SK-N-SH treated with all-trans-retinoic acid at 6 μM for 48 hours (cell line): ENCODE results near the gene BPI.

Source experiments
- ATAC-seq: fragments of 200-7000 bp; cut with Tn5 transposase; 3 replicates; pipeline ENCODE4 v1.9.1; 2020; ENCODE audit warnings: mild to moderate bottlenecking, moderate library complexity
- ARNTL ChIP-seq: fragments of 450-650 bp; formaldehyde crosslinking; IDR thresholded peaks from 2 replicates; pipeline ENCODE4 v1.5.0; 2020; ENCODE audit warnings: low read depth, mild to moderate bottlenecking, moderate library complexity, borderline replicate concordance
- BACH2 ChIP-seq: fragments of 250-450 bp; sonication (Bioruptor Pico); IDR thresholded peaks from 2 replicates; pipeline ENCODE4 v1.9.0; 2021; ENCODE audit warnings: mild to moderate bottlenecking, borderline replicate concordance
- CREB5 ChIP-seq: fragments of 250-450 bp; sonication (Bioruptor Pico); IDR thresholded peaks from 2 replicates; pipeline ENCODE4 v1.5.1; 2020; ENCODE audit warnings: low read depth, mild to moderate bottlenecking, moderate library complexity
- CSDC2 ChIP-seq: fragments of 250-450 bp; sonication (Bioruptor Pico); IDR thresholded peaks from 2 replicates; pipeline ENCODE4 v1.5.0; 2020; ENCODE audit warnings: mild to moderate bottlenecking, moderate library complexity
- CSRNP3 ChIP-seq: fragments of 250-450 bp; sonication (Bioruptor Pico); IDR thresholded peaks from 2 replicates; pipeline ENCODE4 v1.5.1; 2021; ENCODE audit warnings: mild to moderate bottlenecking, moderate library complexity
- ESRRG ChIP-seq: fragments of 250-450 bp; sonication (Bioruptor Pico); IDR thresholded peaks from 2 replicates; pipeline ENCODE4 v1.6.1; 2021; ENCODE audit warnings: mild to moderate bottlenecking
- GLIS3 ChIP-seq: fragments of 250-450 bp; sonication (Bioruptor Pico); IDR thresholded peaks from 2 replicates; pipeline ENCODE4 v1.5.0; 2020; ENCODE audit warnings: mild to moderate bottlenecking, moderate library complexity
- ISL1 ChIP-seq: fragments of 250-450 bp; sonication (Bioruptor Pico); IDR thresholded peaks from 2 replicates; pipeline ENCODE4 v2.1.2; 2022; ENCODE audit warnings: mild to moderate bottlenecking, moderate library complexity
- POU6F1 ChIP-seq: fragments of 250-450 bp; sonication (Bioruptor Pico); IDR thresholded peaks from 2 replicates; pipeline ENCODE4 v1.8.0; 2021; ENCODE audit warnings: low read depth, mild to moderate bottlenecking, moderate library complexity, borderline replicate concordance
- PPARA ChIP-seq: fragments of 250-450 bp; sonication (Bioruptor Pico); IDR thresholded peaks from 2 replicates; pipeline ENCODE4 v1.5.0; 2020; ENCODE audit warnings: mild to moderate bottlenecking, borderline replicate concordance
- SNAI2 ChIP-seq: fragments of 250-450 bp; sonication (Bioruptor Pico); IDR thresholded peaks from 2 replicates; pipeline ENCODE4 v1.5.0; 2020; ENCODE audit warnings: mild to moderate bottlenecking, moderate library complexity
- TCF4 ChIP-seq: fragments of 250-450 bp; sonication (Bioruptor Pico); IDR thresholded peaks from 2 replicates; pipeline ENCODE4 v1.8.0; 2021; ENCODE audit warnings: mild to moderate bottlenecking, moderate library complexity, borderline replicate concordance
- TOX ChIP-seq: fragments of 250-450 bp; sonication (Bioruptor Pico); IDR thresholded peaks from 2 replicates; pipeline ENCODE4 v1.8.0; 2021; ENCODE audit warnings: mild to moderate bottlenecking, moderate library complexity, borderline replicate concordance
- TSHZ2 ChIP-seq: fragments of 250-450 bp; sonication (Bioruptor Pico); IDR thresholded peaks from 2 replicates; pipeline ENCODE4 v1.5.0; 2020; ENCODE audit warnings: mild to moderate bottlenecking, moderate library complexity
- ZC3H10 ChIP-seq: fragments of 250-450 bp; sonication (Bioruptor Pico); IDR thresholded peaks from 2 replicates; pipeline ENCODE4 v1.5.1; 2021; ENCODE audit warnings: mild to moderate bottlenecking, moderate library complexity
- ZFP3 ChIP-seq: fragments of 250-450 bp; sonication (Bioruptor Pico); IDR thresholded peaks from 2 replicates; pipeline ENCODE4 v1.5.0; 2020; ENCODE audit warnings: mild to moderate bottlenecking, moderate library complexity
- ZFP30 ChIP-seq: fragments of 450-650 bp; formaldehyde crosslinking; IDR thresholded peaks from 2 replicates; pipeline ENCODE4 v1.5.0; 2022; ENCODE audit warnings: mild to moderate bottlenecking, moderate library complexity
- ZNF565 ChIP-seq: fragments of 450-650 bp; formaldehyde crosslinking; conservative IDR thresholded peaks from 2 replicates; pipeline ENCODE4 v1.5.0; 2020; ENCODE audit warnings: low read depth, mild to moderate bottlenecking, moderate library complexity
- ZNF70 ChIP-seq: fragments of 450-650 bp; formaldehyde crosslinking; IDR thresholded peaks from 2 replicates; pipeline ENCODE4 v1.5.0; 2020; ENCODE audit warnings: mild to moderate bottlenecking, moderate library complexity
- ZNF8 ChIP-seq: fragments of 450-650 bp; formaldehyde crosslinking; IDR thresholded peaks from 2 replicates; pipeline ENCODE4 v1.5.0; 2020; ENCODE audit warnings: mild to moderate bottlenecking, moderate library complexity
- TF ChIP-seq, protein P1 (sequence below): fragments of 250-450 bp; sonication (Bioruptor Pico); IDR thresholded peaks from 2 replicates; pipeline ENCODE4 v1.8.0; 2020; ENCODE audit warnings: mild to moderate bottlenecking, moderate library complexity, borderline replicate concordance

The BPI gene

DNA sequence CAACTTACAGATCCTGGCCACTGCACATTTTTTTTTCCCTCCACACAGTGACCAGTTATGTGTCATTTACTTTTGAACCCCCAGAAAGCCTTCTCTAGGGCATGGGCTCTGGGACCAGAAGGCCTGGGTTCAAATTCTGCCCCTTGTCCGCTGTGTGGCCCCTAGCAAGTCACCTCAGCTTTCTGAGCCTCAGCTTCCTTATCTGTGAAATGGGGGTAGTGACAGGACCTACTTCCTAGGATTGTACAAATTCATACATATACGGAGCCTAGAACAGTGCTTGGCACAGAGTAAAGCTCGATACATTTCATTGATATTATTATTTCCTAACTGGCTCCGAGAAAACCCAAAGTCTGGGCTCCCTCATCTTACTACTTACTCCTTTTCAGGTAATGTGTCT, 1.6 kb downstream of the BPI start:
- ATAC-seq, result no peak
- TF ChIP-seq BACH2 (CRISPR knock-in tag) (no peak), ZFP3 (CRISPR knock-in tag) (no peak), CREB5 (no peak), GLIS3 (CRISPR knock-in tag) (no peak), PPARA (CRISPR knock-in tag) (no peak), ZNF70 (no peak), ZC3H10 (CRISPR knock-in tag) (no peak)

GRCh38 chr20:38306379-38306778, 2.4 kb downstream of the BPI start:
- TF ChIP-seq ARNTL (CRISPR knock-in tag) (no peak), SNAI2 (no peak), POU6F1 (CRISPR knock-in tag) (no peak), ISL1 (CRISPR knock-in tag) (no peak), BACH2 (CRISPR knock-in tag) (no peak), PPARA (CRISPR knock-in tag) (no peak), TSHZ2 (CRISPR knock-in tag) (no peak), CSDC2 (CRISPR knock-in tag) (no peak), ESRRG (CRISPR knock-in tag) (no peak), CREB5 (no peak), ZFP30 (no peak), ZNF565 (no peak), ZNF70 (no peak), ZNF8 (CRISPR knock-in tag) (no peak), CSRNP3 (CRISPR knock-in tag) (no peak), TOX (CRISPR knock-in tag) (no peak), TCF4 (no peak), GLIS3 (CRISPR knock-in tag) (no peak)
- TF ChIP-seq, all 23 proteins: peak for 0
- no peak for ATAC-seq

GRCh38 chr20:38307371-38308046, 3.6 kb downstream of the BPI start:
- TF ChIP-seq SNAI2, result no peak
- no peak for ATAC-seq

- no peak for TF ChIP-seq TCF4
- TF ChIP-seq, protein P1, sequence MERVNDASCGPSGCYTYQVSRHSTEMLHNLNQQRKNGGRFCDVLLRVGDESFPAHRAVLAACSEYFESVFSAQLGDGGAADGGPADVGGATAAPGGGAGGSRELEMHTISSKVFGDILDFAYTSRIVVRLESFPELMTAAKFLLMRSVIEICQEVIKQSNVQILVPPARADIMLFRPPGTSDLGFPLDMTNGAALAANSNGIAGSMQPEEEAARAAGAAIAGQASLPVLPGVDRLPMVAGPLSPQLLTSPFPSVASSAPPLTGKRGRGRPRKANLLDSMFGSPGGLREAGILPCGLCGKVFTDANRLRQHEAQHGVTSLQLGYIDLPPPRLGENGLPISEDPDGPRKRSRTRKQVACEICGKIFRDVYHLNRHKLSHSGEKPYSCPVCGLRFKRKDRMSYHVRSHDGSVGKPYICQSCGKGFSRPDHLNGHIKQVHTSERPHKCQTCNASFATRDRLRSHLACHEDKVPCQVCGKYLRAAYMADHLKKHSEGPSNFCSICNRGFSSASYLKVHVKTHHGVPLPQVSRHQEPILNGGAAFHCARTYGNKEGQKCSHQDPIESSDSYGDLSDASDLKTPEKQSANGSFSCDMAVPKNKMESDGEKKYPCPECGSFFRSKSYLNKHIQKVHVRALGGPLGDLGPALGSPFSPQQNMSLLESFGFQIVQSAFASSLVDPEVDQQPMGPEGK (CRISPR knock-in tag), result no peak
- no peak for TF ChIP-seq ZFP3 (CRISPR knock-in tag)
- TF ChIP-seq ZNF70, result no peak
- no peak for ATAC-seq
These were observed 4.1 kb downstream of the BPI start for GRCh38 chr20:38308047-38308438.
